ENCODE results near the gene CFAP92.

Gene CFAP92

DNA sequence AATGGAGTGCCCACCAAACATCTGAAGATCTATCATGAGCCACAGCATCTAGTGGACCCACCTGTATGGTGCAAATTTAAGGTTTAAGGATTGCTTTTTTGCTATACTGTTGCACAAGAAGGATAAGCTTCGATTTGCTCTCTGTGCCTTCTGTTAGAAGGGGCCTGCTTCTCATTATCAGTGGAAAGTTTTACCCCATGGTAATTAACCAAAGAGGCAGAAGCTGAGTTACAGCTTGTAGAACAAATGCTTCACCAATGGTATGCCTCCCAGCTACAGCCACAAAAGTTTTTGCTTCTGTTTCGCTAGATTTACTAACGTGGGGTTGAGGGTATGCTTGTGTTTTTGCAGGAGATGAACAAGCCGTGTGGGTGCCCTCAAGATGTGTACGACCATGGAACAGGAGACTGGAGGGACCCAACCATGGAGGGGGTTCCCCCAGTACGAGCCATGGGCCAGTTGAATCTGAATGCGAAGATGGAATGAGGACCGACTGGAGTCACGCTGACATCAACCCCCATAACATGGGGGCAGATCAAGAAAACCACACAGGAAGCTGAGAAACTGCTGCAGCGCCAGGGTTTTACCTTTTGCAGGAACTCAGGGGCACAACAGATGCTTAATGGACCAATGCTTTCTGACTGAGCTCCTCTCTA, 70.9 kb downstream of the CFAP92 start:
- no peak for DNase-seq (ENCODE audit: low read depth, low spot score)
- in situ Hi-C loops (cut with HindIII; ENCODE audit: low sequenced_read_pairs): no loop called here
- H3K4me3 ChIP-seq (ENCODE audit: low read depth, low read length): no peak overlapping the region
- TF ChIP-seq, protein P1, sequence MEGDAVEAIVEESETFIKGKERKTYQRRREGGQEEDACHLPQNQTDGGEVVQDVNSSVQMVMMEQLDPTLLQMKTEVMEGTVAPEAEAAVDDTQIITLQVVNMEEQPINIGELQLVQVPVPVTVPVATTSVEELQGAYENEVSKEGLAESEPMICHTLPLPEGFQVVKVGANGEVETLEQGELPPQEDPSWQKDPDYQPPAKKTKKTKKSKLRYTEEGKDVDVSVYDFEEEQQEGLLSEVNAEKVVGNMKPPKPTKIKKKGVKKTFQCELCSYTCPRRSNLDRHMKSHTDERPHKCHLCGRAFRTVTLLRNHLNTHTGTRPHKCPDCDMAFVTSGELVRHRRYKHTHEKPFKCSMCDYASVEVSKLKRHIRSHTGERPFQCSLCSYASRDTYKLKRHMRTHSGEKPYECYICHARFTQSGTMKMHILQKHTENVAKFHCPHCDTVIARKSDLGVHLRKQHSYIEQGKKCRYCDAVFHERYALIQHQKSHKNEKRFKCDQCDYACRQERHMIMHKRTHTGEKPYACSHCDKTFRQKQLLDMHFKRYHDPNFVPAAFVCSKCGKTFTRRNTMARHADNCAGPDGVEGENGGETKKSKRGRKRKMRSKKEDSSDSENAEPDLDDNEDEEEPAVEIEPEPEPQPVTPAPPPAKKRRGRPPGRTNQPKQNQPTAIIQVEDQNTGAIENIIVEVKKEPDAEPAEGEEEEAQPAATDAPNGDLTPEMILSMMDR (IDR thresholded peaks at IDR 0.05; ENCODE audit: low read depth, low read length): no peak

DNA sequence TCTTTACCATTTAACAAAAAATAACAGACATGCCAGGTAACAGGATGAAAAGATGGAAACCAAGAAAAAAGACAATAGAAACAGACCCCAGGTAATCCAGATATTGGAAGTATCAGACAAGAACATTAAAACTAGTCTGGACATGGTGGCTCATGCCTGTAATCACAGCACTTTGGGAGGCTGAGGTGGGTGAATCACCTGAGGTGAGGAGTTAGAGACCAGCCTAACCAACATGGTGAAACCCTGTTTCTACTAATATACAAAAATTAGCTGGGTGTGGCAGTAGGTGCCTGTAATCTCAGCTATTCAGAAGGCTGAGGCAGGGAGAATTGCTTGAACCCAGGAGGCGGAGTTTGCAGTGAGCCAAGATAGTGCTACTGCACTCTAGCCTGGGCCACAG, 73.9 kb downstream of the CFAP92 start:
- TF ChIP-seq, protein P1 (IDR thresholded peaks at IDR 0.05; ENCODE audit: low read depth, low read length): no peak
- DNase-seq (ENCODE audit: low read depth, low spot score): no peak
- in situ Hi-C loops (cut with HindIII; ENCODE audit: low sequenced_read_pairs): no loop called here
- no peak overlapping the region for H3K4me3 ChIP-seq (ENCODE audit: low read depth, low read length)

DNA sequence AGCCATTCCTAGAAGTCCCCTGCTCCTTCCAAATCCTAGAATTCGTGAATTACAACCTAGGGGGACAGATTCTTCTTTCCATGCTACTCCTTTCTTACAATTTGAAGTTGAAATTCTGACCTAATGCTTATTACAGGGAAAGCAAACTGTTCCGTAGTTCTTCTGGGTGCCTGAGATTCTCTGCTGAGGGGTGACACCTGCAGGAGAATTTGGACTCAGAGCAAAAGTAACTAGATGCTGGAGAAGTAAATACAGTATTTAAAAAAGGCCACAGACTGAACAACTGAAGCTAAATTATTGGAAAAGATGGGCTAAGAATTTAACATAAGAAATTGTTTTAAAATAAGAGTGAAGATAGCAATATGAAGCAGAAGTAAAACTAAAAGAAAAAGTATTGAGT, 76.6 kb downstream of the CFAP92 start:
- no peak overlapping the region for H3K4me3 ChIP-seq (ENCODE audit: low read depth, low read length)
- TF ChIP-seq, protein P1 (IDR thresholded peaks at IDR 0.05; ENCODE audit: low read depth, low read length): peak; percentile 2
- in situ Hi-C loops (cut with HindIII; ENCODE audit: low sequenced_read_pairs): no loop called here
- DNase-seq (ENCODE audit: low read depth, low spot score): no peak

DNA sequence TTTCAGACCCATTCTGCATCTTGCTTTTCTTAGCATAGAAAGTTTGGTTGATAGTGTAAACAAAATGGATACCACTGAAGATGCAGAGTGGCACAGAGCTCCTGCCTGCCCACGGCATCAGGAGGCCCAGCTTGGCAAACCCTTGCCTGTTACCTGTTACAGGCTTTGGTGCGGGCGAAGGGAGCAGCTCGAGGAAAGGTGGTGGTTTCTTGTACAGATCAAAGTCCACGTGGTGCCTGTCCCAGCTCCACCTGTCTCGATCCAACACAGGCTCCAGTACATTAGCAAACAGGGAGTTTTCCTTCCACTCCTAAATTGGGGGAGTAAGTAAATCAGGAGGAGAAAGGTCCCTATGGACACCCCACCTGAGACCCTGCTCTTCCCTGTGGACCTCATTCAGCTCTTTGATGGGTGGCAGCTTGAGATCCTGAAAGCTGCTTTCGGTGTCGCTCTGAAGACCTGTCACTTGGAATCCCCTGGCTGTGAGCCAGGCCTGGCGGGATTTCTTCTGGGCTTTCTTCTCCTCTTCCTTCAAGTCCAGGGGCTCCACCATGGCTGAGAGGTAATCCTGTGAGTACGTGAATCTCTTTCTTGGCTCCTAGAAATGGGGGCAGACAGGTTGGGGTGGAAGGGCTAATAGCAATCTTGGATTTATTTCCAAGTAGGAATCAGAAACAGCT, 78.8 kb downstream of the CFAP92 start:
- H3K4me3 ChIP-seq (ENCODE audit: low read depth, low read length): no peak overlapping the region
- in situ Hi-C loops (cut with HindIII; ENCODE audit: low sequenced_read_pairs): no loop called here
- TF ChIP-seq, protein P1 (IDR thresholded peaks at IDR 0.05; ENCODE audit: low read depth, low read length): no peak
- no peak for DNase-seq (ENCODE audit: low read depth, low spot score)

DNA sequence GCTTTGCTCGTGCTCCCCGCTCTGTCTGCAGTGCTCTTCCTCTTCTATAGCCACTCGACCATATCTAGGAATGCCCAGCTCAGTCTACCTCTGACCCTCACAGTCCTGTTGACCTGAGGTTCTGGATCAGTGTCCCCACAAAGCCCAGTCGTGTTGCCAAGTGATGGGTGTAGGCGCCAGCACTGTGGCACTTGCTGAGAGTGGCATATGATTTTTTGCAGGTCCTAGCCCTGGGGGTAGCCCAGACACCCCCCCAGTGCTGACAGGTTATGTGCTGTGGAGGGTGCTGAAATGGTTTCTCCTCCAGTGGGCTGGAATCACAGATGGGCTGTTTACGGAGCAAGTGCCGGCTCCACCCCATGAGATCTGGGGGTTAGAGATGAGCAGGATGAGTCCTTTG, 82.0 kb downstream of the CFAP92 start:
- DNase-seq (ENCODE audit: low read depth, low spot score): no peak
- TF ChIP-seq, protein P1 (IDR thresholded peaks at IDR 0.05; ENCODE audit: low read depth, low read length): no peak
- H3K4me3 ChIP-seq (ENCODE audit: low read depth, low read length): no peak overlapping the region
- in situ Hi-C loops (cut with HindIII; ENCODE audit: low sequenced_read_pairs): no loop called here

DNA sequence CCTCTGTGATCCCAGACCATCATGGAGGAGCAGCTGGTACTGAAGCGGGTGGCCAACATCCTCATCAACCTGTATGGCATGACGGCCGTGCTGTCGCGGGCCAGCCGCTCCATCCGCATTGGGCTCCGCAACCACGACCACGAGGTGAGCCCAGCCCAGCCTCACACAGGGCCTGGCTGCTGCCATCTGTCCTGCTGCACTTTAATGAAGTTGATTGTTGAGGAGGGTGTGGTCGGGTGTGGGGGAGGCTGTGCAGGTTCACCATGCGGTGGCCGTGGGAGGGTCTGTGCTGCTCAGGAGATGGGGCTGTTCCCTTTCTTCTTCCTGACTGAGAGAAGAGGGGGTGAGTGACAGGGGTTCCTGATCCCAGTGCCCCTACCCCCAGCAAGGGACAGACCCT, 83.9 kb downstream of the CFAP92 start:
- in situ Hi-C loops (cut with HindIII; ENCODE audit: low sequenced_read_pairs): no loop called here
- TF ChIP-seq, protein P1 (IDR thresholded peaks at IDR 0.05; ENCODE audit: low read depth, low read length): no peak
- no peak for DNase-seq (ENCODE audit: low read depth, low spot score)

More for the DNA sequence above, 83.9 kb downstream of the CFAP92 start:
- no peak overlapping the region for H3K4me3 ChIP-seq (ENCODE audit: low read depth, low read length)

Measured in astrocyte of the spinal cord (primary cell).